RPMI7951 (cell line): Measurements from ENCODE around the gene EDDM13. TPM values are rescaled to one million over a fixed set of nuclear protein-coding genes. Genes with fewer than 3 reads are reported as not detected.
"Not testable (repeated sequence)": the region's sequence is repeated elsewhere in the genome, so short reads cannot be mapped to it uniquely, and the experiment has no call there.

ENCODE experiments used
- DNase-seq: peaks from one replicate; pipeline ENCODE4 v3.0.0-alpha.2; 2012; ENCODE audit warnings: low read depth
- total RNA-seq: library from RNA; depleted of rRNA; stranded (reverse); fragments of >200 nt; shearing (Covaris generic); gene quantifications from 2 replicates; pipeline ENCODE4 v1.2.3, GENCODE V29; 2014; rRNA removed

Gene EDDM13
- not detected in 2 replicates for total RNA-seq

DNA sequence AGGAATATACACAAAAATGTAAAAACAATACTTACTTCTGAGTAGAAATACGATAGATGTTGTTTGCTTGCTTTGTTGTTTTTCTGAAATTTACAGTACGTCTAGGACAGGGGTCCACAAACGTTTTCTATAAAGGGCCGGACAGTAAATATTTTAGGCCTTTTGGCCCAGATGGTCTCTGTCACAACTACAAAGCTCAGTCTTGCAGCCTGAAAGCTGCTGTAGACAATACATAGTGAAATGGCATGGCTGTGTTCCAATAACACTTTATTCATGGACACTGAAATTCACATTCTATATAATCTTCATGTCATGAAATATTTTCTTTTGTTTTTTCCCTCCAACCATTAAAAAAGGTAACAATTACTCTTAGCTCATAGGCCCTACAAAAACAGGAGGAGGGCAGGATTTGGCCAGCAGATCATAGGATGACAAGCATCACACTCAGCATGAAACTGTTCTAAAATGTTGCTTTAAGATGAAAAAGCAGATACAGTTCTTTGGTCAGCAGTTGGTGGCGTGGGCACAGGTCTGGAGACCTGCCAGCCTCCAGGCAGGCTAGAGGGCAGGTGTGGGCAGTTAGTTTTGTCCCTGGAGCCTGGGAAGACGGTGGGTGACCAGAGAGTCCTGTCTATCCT lies at the start of gene EDDM13:
EDDM13 (plus strand) TSS at position 588 of the 638 bp plus-strand sequence. CDS start 87 bp downstream, outside the sequence.
- no peak for DNase-seq

- no peak for DNase-seq
Observed at GRCh38 chr19:56222901-56223300, 49.6 kb upstream of the EDDM13 start.

DNA sequence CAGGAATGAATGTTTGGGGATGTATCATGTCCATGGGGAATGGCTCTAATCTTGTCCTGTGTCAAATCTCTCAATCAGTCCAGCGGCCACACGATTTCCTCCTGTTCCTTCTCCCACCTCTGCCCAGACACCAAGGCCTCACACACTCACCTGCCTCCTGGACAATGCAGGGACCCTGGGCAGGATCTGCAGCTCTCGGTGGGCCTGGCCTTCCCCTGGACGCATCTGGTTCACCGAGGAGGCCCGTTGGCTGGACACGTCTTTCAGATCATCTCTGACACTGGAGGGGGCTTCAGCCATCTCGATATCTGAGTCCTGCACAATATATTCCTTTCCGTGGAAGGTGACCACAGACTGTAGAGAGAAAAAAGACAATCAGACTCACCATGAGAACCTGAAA lies 49.1 kb upstream of the EDDM13 start:
- no peak for DNase-seq

- DNase-seq: peak; percentile 14
Observed at GRCh38 chr19:56245121-56245740, 27.3 kb upstream of the EDDM13 start.

GRCh38 chr19:56245764-56246163 lies 26.8 kb upstream of the EDDM13 start:
- not testable (repeated sequence) for DNase-seq

DNA sequence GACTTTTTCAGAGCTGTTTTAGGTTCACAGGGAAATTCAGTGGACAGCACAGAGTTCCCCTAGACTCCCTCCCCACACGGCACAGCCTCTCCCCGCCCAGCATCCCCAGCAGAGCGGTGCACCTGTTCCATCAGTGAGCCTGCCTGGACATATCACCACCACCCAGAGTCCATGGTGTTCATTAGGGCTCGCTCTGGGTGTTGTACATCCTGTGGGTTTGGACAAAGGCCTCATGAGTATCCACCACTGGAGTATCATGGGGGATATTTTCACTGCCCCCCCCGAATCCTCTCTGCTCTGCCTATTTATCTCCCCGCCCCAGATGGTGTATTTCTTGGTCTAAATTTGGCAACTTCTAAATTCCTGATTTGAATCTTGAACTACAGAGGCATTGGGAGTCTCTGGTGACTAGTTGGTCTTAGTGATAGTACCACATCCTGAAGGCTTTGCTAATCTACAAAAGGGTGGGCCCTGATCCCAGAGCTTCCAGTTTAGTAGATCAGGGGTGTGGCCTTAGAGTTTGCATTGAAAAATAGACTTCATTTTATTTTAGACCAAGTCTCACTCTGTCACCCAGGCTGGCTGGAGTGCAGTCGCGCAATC lies 23.7 kb upstream of the EDDM13 start:
- not testable (repeated sequence) for DNase-seq

GRCh38 chr19:56252699-56253422 lies 19.7 kb upstream of the EDDM13 start:
- peak; percentile 79 for DNase-seq

- DNase-seq: peak; percentile 66
Observed at GRCh38 chr19:56253737-56254136, 18.8 kb upstream of the EDDM13 start.

DNA sequence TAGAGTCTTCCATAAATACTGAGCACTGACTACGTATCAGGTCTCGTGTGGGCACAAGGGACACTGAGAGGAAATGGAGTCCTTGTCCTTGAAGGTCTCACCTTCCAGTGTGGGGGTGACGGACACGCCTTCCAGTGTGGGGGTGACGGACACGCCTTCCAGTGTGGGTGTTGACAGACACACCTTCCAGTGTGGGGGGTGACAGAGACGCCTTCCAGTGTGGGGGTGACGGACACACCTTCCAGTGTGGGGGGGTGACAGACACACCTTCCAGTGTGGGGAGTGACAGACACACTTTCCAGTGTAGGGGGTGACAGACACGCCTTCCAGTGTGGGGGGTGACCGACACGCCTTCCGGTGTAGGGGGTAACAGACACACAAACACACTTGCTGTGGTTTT lies 14.3 kb upstream of the EDDM13 start:
- DNase-seq: no peak

DNA sequence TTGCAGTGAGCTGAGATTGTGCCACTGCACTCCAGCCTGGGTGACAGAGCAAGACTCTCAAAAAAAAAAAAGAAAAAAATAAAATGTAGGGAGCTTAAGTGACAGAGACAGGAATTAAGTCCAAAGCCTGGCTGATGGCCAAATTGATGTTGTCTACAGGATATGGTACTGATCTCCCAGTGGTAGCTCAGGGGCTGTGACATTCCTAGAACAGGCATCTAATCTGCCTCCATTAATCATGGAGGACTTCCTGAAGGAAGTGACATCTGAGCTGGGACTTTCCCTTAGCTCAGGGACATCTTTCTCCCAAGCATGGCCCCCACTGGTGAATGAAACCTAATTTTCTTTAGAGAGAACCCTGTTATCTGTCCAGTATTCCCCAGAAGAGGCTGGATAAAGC lies 11.4 kb upstream of the EDDM13 start:
- DNase-seq: no peak

GRCh38 chr19:56261932-56262331 lies 10.6 kb upstream of the EDDM13 start:
- not testable (repeated sequence) for DNase-seq

DNA sequence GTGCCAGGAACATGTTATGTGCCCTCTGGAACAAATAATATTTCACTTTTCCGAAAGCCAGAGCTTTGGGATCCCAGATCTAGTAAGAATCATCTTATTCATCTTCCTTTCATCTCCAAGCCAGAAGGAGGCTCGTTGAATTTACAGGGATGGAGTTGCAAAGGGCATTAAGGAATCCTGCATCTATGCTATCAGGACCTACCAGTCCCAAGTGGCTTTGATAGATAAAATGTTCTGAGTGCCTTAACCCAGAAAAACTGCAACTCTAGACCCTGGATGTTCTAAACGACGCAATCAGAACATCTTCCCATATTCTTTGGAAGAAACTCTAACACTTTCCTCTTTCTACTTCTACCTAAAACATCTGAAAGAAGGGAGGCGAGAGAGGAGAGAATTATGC lies 9.2 kb upstream of the EDDM13 start:
- no peak for DNase-seq

- DNase-seq: no peak
Observed at GRCh38 chr19:56266051-56266450, 6.5 kb upstream of the EDDM13 start.

GRCh38 chr19:56269348-56269747 lies 3.2 kb upstream of the EDDM13 start:
- DNase-seq: no peak

GRCh38 chr19:56270676-56271075 lies 1.9 kb upstream of the EDDM13 start:
- peak; percentile 46 for DNase-seq

DNA sequence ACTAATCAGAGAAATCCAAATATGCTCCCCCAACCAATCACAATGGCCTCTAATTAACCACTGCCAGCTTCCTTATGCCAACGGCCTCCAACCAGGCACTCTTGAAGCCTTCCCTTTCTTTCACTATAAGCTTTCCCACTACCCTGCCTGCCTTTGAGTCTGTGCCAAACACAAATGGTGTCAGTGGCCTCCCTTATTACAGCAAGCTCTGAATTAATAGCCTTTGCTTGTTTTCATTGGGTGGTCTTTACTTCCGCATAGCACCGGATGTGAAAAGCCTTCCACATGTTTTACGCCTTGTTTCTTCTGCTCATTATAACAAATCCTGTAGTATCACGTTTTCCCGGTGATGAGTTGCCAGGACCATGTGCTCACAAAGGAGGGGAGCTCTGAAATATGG lies 1.4 kb upstream of the EDDM13 start:
- no peak for DNase-seq

GRCh38 chr19:56273563-56274117 lies 1.1 kb downstream of the EDDM13 start:
- DNase-seq: peak; percentile 58

GRCh38 chr19:56282809-56283208 lies 10.3 kb downstream of the EDDM13 start:
- DNase-seq: no peak

DNA sequence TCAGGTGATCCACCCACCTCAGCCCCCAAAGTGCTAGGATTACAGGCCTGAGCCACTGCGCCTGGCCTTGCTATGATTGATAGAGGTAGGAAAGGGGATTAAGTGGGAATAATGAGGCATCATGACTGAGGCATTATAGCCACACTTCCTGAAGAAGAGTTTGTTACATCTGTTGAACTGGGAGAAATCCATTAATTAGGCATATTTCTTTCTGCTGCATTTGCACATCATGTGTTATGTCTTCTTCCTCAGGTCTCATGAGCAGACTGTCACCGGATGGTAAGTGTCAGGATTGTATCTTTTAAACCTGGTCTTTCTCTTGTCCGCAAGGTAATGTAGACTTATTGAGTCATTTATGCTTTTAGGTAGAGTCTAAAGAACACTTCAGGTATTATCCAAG lies 12.2 kb downstream of the EDDM13 start:
- no peak for DNase-seq

GRCh38 chr19:56290104-56290503 lies 17.6 kb downstream of the EDDM13 start:
- DNase-seq: no peak

DNA sequence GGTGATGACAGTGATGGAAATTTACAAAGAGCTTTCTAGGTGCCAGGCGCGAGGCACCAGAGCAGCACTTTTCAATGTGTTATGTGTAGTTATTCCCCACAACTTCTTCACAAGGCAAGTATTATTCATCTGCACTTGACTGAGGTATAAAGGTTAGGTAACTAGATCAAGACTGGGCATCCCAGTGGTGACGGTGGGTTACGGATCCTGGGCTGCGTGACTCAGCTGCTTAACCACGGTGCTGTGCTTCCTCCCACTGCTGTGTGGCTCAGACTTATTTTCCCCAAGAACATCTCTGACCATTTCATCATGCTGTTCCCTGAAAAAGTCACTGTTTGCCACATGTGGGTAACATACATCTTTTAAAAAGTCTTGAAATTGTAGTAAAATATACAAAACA lies 19.3 kb downstream of the EDDM13 start:
- DNase-seq: no peak

GRCh38 chr19:56294549-56294948 lies 22.0 kb downstream of the EDDM13 start:
- peak; percentile 18 for DNase-seq
